OCI-LY1 (cell line): ENCODE measurements around the gene KIF22.
"Not testable (repeated sequence)": the region's sequence is repeated elsewhere in the genome, so short reads cannot be mapped to it uniquely, and the experiment has no call there.

Experiments used
- H2AFZ ChIP-seq: fragments of 200-600 bp; sonication (generic), shearing (Covaris generic); 2 replicates; pipeline ENCODE4 v1.6.0; 2014; ENCODE audit warnings: antibody characterized with exemption, mild to moderate bottlenecking, low read length
- H3F3A ChIP-seq: fragments of 200-600 bp; sonication (generic), shearing (Covaris generic); 2 replicates; pipeline ENCODE4 v1.6.0; 2014; ENCODE audit warnings: mild to moderate bottlenecking, antibody characterized with exemption, low read length, moderate library complexity; ENCODE audit not compliant: insufficient read depth
- H3K27ac ChIP-seq: fragments of 200-600 bp; sonication (generic); 2 replicates; pipeline ENCODE4 v1.5.1; 2014; ENCODE audit warnings: low read length, mixed run types, mild to moderate bottlenecking, low read depth; ENCODE audit not compliant: poor library complexity, severe bottlenecking
- H3K27me3 ChIP-seq: fragments of 200-600 bp; sonication (generic); 2 replicates; pipeline ENCODE4 v1.6.0; 2014; ENCODE audit warnings: antibody characterized with exemption, mild to moderate bottlenecking, low read length, moderate library complexity; ENCODE audit not compliant: insufficient read depth
- H3K36me3 ChIP-seq: fragments of 200-600 bp; sonication (generic); 2 replicates; pipeline ENCODE4 v1.6.1; 2014; ENCODE audit warnings: mild to moderate bottlenecking, antibody characterized with exemption, low read length, moderate library complexity, mixed read lengths; ENCODE audit not compliant: insufficient read depth
- H3K4me1 ChIP-seq: fragments of 200-600 bp; sonication (generic); 2 replicates; pipeline ENCODE4 v1.5.1; 2014; ENCODE audit warnings: mild to moderate bottlenecking, low read length, moderate library complexity; ENCODE audit not compliant: insufficient read depth, severe bottlenecking
- H3K4me2 ChIP-seq: fragments of 200-600 bp; sonication (generic), shearing (Covaris generic); 2 replicates; pipeline ENCODE4 v1.6.1; 2014; ENCODE audit warnings: low read length
- H3K4me3 ChIP-seq: fragments of 200-600 bp; sonication (generic); 2 replicates; pipeline ENCODE4 v1.5.1; 2014; ENCODE audit warnings: low read length, low read depth, mild to moderate bottlenecking, mixed read lengths; ENCODE audit not compliant: poor library complexity, severe bottlenecking
- H3K79me2 ChIP-seq: fragments of 200-600 bp; shearing (Covaris generic); 2 replicates; pipeline ENCODE4 v1.6.1; 2016; ENCODE audit warnings: mixed run types, low read length, mixed read lengths; ENCODE audit not compliant: insufficient read depth
- H3K9ac ChIP-seq: fragments of 200-600 bp; sonication (generic), shearing (Covaris generic); 2 replicates; pipeline ENCODE4 v1.6.1; 2014; ENCODE audit warnings: mild to moderate bottlenecking, low read length, mixed read lengths
- H3K9me2 ChIP-seq: fragments of 200-600 bp; sonication (generic), shearing (Covaris generic); 2 replicates; pipeline ENCODE4 v1.6.1; 2014; ENCODE audit warnings: low read depth, mild to moderate bottlenecking, low read length, mixed read lengths
- H3K9me3 ChIP-seq: fragments of 200-600 bp; shearing (Covaris generic); 2 replicates; pipeline ENCODE4 v1.6.1; 2014; ENCODE audit warnings: low read length, mixed read lengths
- H4K20me1 ChIP-seq: fragments of 200-600 bp; sonication (generic), shearing (Covaris generic); 2 replicates; pipeline ENCODE4 v1.6.0; 2016; ENCODE audit warnings: mild to moderate bottlenecking, low read length; ENCODE audit not compliant: insufficient read depth
- CTCF ChIP-seq: fragments of 200-600 bp; sonication (generic), shearing (Covaris generic); IDR thresholded peaks from 2 replicates; pipeline ENCODE4 v1.5.1; 2017; ENCODE audit warnings: mild to moderate bottlenecking, antibody characterized with exemption, low read length, moderate library complexity, mixed read lengths
- EZH2 ChIP-seq: fragments of 200-600 bp; sonication (generic), shearing (Covaris generic); IDR thresholded peaks from 2 replicates; pipeline ENCODE4 v1.8.0; 2017; ENCODE audit warnings: borderline replicate concordance, mixed run types, mild to moderate bottlenecking, antibody characterized with exemption, low read length, moderate library complexity, mixed read lengths

KIF22 gene

GRCh38 chr16:29826342-29826695, 35.8 kb downstream of the KIF22 start:
- H4K20me1 ChIP-seq, result no peaks in the 10 kb centered on the region
- H3K4me3 ChIP-seq, result no peak overlapping the region
- no peaks in the 10 kb centered on the region for H3K79me2 ChIP-seq
- H3K4me1 ChIP-seq, result peaks cover 10% of the 10 kb centered on the region
- H3F3A ChIP-seq, result no peaks in the 10 kb centered on the region
- no peak overlapping the region for H3K4me2 ChIP-seq
- no peaks in the 10 kb centered on the region for H3K9me3 ChIP-seq
- no peak overlapping the region for H2AFZ ChIP-seq
- no peak overlapping the region for H3K27ac ChIP-seq
- no peak overlapping the region for H3K9ac ChIP-seq
- H3K27me3 ChIP-seq, result no peaks in the 10 kb centered on the region
- H3K36me3 ChIP-seq, result peaks cover 4% of the 10 kb centered on the region; the same call in 1 of the 2 replicates
- no peaks in the 10 kb centered on the region for H3K9me2 ChIP-seq
- TF ChIP-seq EZH2, result no peak
- no peak for TF ChIP-seq CTCF

- TF ChIP-seq EZH2 (no peak), CTCF (no peak)
- H3K79me2 ChIP-seq, result no peaks in the 10 kb centered on the region
- H3K4me3 ChIP-seq, result no peak overlapping the region
- no peaks in the 10 kb centered on the region for H3K36me3 ChIP-seq
- H3K9ac ChIP-seq, result no peak overlapping the region
- H3F3A ChIP-seq, result no peaks in the 10 kb centered on the region
- H3K27me3 ChIP-seq, result no peaks in the 10 kb centered on the region
- H3K27ac ChIP-seq, result no peak overlapping the region
- no peaks in the 10 kb centered on the region for H4K20me1 ChIP-seq
- no peak overlapping the region for H2AFZ ChIP-seq
- no peaks in the 10 kb centered on the region for H3K9me3 ChIP-seq
- no peaks in the 10 kb centered on the region for H3K9me2 ChIP-seq
- H3K4me1 ChIP-seq, result no peaks in the 10 kb centered on the region
- H3K4me2 ChIP-seq, result no peak overlapping the region
Observed at GRCh38 chr16:29830774-29831173, 40.2 kb downstream of the KIF22 start.

GRCh38 chr16:29831490-29831889, 40.9 kb downstream of the KIF22 start:
- Histone ChIP-seq H3K4me3 (no peak overlapping the region), H3K9me2 (no peaks in the 10 kb centered on the region), H3K4me1 (no peaks in the 10 kb centered on the region)

GRCh38 chr16:29833219-29833618, 42.7 kb downstream of the KIF22 start:
- H3K9me2 ChIP-seq, H3K27me3 ChIP-seq, H3K9me3 ChIP-seq, H3K27ac ChIP-seq, H3K4me1 ChIP-seq, H3K36me3 ChIP-seq, H3F3A ChIP-seq, H3K4me3 ChIP-seq, H3K79me2 ChIP-seq, H4K20me1 ChIP-seq, H3K4me2 ChIP-seq, H2AFZ ChIP-seq, H3K9ac ChIP-seq: not testable (repeated sequence)

More at GRCh38 chr16:29831490-29831889, 40.9 kb downstream of the KIF22 start:
- Histone ChIP-seq H3K4me2 (no peak overlapping the region), H3K27me3 (no peaks in the 10 kb centered on the region), H4K20me1 (no peaks in the 10 kb centered on the region), H2AFZ (no peak overlapping the region), H3K9ac (no peak overlapping the region), H3K9me3 (no peaks in the 10 kb centered on the region), H3K27ac (no peak overlapping the region), H3F3A (no peaks in the 10 kb centered on the region), H3K36me3 (no peaks in the 10 kb centered on the region), H3K79me2 (no peaks in the 10 kb centered on the region)
- TF ChIP-seq EZH2 (no peak), CTCF (no peak)
